K562 (cell line): ENCODE results near the gene MRPS15.
"Not testable (repeated sequence)": the region's sequence is repeated elsewhere in the genome, so short reads cannot be mapped to it uniquely, and the experiment has no call there.

Experiments used
- HOMEZ ChIP-seq: fragments of 250-450 bp; sonication (Bioruptor Pico); IDR thresholded peaks from 2 replicates; pipeline ENCODE4 v1.4.0; 2020; ENCODE audit warnings: mild to moderate bottlenecking, moderate library complexity
- POLR2AphosphoS2 ChIP-seq: IDR thresholded peaks from 2 replicates; pipeline ENCODE4 v1.6.1; 2012; ENCODE audit warnings: low read length, improper control_type of control experiment

GRCh38 chr1:36489258-36490051, 25.3 kb upstream of the MRPS15 start:
- not testable (repeated sequence) for TF ChIP-seq HOMEZ (CRISPR knock-in tag); POLR2AphosphoS2
